Measurements from ENCODE around the gene ERCC5. TPM values are rescaled to one million over a fixed set of nuclear protein-coding genes. Genes with fewer than 3 reads are reported as not detected.
A peak's percentile ranks its signal among the peaks of the same experiment; 100 is the strongest.

Gene ERCC5
- total RNA-seq, 1 donor from 2014 or later, result 51.1 TPM

DNA sequence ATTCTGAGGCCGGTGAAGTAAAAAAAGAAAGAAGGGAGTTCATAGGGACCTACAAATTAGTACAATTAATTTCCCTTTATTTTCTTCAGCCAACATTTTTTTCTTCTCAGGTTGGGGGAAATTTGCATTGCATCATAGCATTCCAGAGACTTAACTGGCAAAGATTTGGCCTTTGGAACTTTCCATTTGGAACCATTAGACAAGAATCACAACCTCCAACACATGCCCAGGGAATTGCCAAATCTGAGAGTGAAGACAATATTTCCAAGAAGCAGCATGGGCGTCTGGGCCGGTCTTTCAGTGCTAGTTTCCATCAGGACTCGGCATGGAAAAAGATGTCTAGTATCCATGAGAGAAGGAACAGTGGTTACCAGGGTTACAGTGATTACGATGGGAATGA lies 6.4 kb upstream of the ERCC5 start:
- TF ChIP-seq, protein P1, sequence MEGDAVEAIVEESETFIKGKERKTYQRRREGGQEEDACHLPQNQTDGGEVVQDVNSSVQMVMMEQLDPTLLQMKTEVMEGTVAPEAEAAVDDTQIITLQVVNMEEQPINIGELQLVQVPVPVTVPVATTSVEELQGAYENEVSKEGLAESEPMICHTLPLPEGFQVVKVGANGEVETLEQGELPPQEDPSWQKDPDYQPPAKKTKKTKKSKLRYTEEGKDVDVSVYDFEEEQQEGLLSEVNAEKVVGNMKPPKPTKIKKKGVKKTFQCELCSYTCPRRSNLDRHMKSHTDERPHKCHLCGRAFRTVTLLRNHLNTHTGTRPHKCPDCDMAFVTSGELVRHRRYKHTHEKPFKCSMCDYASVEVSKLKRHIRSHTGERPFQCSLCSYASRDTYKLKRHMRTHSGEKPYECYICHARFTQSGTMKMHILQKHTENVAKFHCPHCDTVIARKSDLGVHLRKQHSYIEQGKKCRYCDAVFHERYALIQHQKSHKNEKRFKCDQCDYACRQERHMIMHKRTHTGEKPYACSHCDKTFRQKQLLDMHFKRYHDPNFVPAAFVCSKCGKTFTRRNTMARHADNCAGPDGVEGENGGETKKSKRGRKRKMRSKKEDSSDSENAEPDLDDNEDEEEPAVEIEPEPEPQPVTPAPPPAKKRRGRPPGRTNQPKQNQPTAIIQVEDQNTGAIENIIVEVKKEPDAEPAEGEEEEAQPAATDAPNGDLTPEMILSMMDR (IDR thresholded peaks at IDR 0.05), result no peak
- Mint-ChIP-seq H3K4me3 (ENCODE audit: unreplicated experiment) (no peak overlapping the region), H3K27me3 (ENCODE audit: low read depth) (no peaks in the 10 kb centered on the region), H3K9me3 (ENCODE audit: low read depth) (no peaks in the 10 kb centered on the region), H3K27ac (ENCODE audit: unreplicated experiment) (no peak overlapping the region), H3K4me1 (ENCODE audit: low read depth) (peaks cover 2% of the 10 kb centered on the region), H3K36me3 (ENCODE audit: low read depth) (peaks cover 23% of the 10 kb centered on the region)
- no peak for DNase-seq (ENCODE audit: low spot score)

DNA sequence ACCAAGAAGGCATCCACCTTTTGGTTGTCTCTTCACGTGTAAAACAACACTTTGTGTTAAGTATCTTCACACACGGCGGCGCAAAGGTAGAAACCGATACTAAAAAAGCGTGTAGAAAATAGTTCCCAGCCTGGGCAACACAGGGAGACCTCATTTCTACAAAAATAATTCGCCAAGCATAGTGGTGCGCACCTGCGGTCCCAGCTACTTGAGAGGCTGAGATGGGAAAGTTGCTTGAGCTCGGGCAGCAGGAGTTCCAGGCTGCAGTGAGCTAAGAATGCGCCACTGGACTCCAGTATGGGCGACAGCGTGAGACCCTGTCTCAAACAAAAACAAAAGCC lies 573 bp upstream of the ERCC5 start:
- no peaks in the 10 kb centered on the region for H3K9me3 Mint-ChIP-seq (ENCODE audit: low read depth)
- H3K4me1 Mint-ChIP-seq (ENCODE audit: low read depth), result peaks cover 37% of the 10 kb centered on the region
- peak overlapping the region; percentile 95 for H3K27ac Mint-ChIP-seq (ENCODE audit: unreplicated experiment)
- TF ChIP-seq, protein P1 (IDR thresholded peaks at IDR 0.05), result no peak
- H3K36me3 Mint-ChIP-seq (ENCODE audit: low read depth), result no peaks in the 10 kb centered on the region
- H3K4me3 Mint-ChIP-seq (ENCODE audit: unreplicated experiment), result peak overlapping the region; percentile 81
- H3K27me3 Mint-ChIP-seq (ENCODE audit: low read depth), result no peaks in the 10 kb centered on the region
- no peak for DNase-seq (ENCODE audit: low spot score)

DNA sequence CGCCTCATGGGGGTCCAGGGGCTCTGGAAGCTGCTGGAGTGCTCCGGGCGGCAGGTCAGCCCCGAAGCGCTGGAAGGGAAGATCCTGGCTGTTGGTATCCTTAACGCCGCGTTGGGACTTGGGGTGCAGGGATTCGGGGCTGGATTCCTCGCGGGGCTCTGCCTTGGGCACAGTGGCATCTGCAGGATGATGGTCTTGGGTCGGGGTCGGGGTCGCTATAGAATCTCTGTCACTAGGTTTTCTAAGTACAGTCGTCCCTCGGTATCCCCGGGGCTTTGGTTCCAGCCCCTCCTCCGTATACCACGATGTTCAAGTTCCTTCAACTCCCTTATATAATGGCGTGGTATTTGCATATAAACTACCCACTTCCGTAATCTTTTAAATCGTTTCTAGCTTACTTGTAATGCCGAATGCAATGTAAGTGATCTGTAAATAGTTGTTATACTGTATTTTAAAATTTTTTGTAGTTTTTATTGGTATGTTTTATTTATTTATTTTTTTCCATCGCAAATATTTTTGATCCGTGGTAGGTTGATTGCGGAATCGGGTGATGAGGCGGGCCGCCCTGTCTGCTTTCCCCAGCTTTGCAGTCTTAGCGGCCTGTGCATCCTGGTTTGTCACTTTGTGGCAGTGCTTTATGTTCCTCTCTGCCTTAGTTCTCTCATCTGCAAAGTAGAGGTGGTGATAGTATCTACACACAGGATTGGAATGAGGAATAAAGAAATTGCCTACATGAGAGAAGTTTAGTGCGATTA lies 606 bp downstream of the ERCC5 start:
- peaks cover 42% of the 10 kb centered on the region for H3K4me1 Mint-ChIP-seq (ENCODE audit: low read depth)
- DNase-seq (ENCODE audit: low spot score), result no peak
- TF ChIP-seq, protein P1 (IDR thresholded peaks at IDR 0.05), result no peak
- no peaks in the 10 kb centered on the region for H3K27me3 Mint-ChIP-seq (ENCODE audit: low read depth)
- H3K4me3 Mint-ChIP-seq (ENCODE audit: unreplicated experiment), result peak overlapping the region; percentile 81
- peaks cover 3% of the 10 kb centered on the region for H3K36me3 Mint-ChIP-seq (ENCODE audit: low read depth)
- H3K9me3 Mint-ChIP-seq (ENCODE audit: low read depth), result no peaks in the 10 kb centered on the region
- peak overlapping the region; percentile 95 for H3K27ac Mint-ChIP-seq (ENCODE audit: unreplicated experiment)

DNA sequence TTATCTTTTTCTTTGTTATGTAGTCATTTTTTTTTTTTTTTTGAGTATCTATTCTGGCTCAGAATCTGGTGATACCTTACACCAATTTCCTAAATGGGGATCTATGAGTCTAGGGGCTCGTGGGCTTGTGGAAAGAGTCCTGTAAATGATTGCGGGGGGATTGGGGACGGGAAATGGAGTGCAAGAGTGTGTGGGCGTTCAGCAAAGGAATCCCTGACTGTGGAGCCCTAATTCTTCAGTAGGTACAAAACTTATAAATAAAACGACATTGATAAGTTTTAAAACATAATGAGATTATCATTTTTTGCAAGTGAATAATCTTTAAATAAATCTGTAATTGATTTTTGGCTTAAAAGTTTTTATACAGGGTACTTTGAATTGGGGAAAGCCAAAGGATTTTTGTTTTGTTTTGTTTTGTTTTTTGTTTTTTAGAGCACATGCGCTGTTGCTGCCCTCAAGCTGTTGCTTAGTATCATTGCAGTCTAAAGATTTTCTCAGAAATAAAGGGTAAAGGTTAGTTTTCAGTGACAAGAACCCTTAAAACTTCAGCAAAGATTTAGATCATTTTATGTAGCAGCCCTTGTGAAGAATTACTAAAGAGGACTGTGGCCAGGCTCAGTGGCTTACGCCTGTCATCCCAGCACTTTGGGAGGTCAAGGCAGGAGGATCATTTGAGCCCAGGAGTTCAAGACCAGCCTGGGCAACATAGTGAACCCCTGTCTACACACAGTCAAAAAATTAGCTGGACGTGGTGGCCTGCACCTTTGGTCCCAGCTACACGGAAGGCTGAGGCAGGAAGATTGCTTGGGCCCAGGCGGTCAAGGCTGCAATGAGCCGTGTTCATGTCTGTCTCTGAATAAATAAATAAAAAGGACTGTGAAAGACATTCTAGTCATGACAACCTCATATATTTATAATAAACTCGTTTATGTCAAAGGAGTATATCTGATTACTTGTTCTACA lies 1.7 kb downstream of the ERCC5 start:
- peak overlapping the region; percentile 95 for H3K27ac Mint-ChIP-seq (ENCODE audit: unreplicated experiment)
- peaks cover 3% of the 10 kb centered on the region for H3K36me3 Mint-ChIP-seq (ENCODE audit: low read depth)
- H3K4me1 Mint-ChIP-seq (ENCODE audit: low read depth), result peaks cover 42% of the 10 kb centered on the region
- no peaks in the 10 kb centered on the region for H3K9me3 Mint-ChIP-seq (ENCODE audit: low read depth)
- no peak for DNase-seq (ENCODE audit: low spot score)
- no peaks in the 10 kb centered on the region for H3K27me3 Mint-ChIP-seq (ENCODE audit: low read depth)
- TF ChIP-seq, protein P1 (IDR thresholded peaks at IDR 0.05), result peak; percentile 88
- peak overlapping the region; percentile 81 for H3K4me3 Mint-ChIP-seq (ENCODE audit: unreplicated experiment)

DNA sequence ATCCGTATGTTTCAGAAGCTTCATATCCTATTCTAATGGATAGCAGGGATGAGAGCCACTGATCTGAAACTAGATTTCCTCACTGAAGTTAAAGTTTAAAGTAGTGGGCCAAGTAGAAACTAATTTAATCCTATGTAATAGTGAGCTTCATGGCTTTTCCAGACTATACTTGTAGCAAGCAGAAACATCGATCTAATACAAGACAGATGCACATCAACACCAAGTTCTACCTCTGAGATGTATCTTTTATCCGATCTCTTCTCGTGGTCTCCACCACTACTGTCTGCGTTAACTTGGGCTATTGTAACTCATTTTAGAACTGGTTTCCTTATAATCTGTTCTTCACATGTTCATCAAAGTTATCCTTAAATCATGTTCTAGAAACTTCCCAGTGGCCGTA lies 3.1 kb downstream of the ERCC5 start:
- TF ChIP-seq, protein P1 (IDR thresholded peaks at IDR 0.05), result no peak
- Mint-ChIP-seq H3K27me3 (ENCODE audit: low read depth) (no peaks in the 10 kb centered on the region), H3K4me1 (ENCODE audit: low read depth) (peaks cover 42% of the 10 kb centered on the region), H3K4me3 (ENCODE audit: unreplicated experiment) (no peak overlapping the region), H3K9me3 (ENCODE audit: low read depth) (no peaks in the 10 kb centered on the region), H3K36me3 (ENCODE audit: low read depth) (peaks cover 8% of the 10 kb centered on the region), H3K27ac (ENCODE audit: unreplicated experiment) (peak overlapping the region; percentile 58)
- no peak for DNase-seq (ENCODE audit: low spot score)

Measured in chondrocyte (in vitro differentiated cells).